HPDE6-E6E7 (cell line): ENCODE data around the gene GAS2L1.

ENCODE experiments used
- DNase-seq: peaks from one replicate; pipeline ENCODE4 v3.0.0; 2011; ENCODE audit warnings: missing footprints; ENCODE audit errors: extremely low spot score

Gene GAS2L1

GRCh38 chr22:29306175-29306834, at the start of gene GAS2L1:
Gene GAS2L1 (plus strand): TSS chr22:29306650. CDS start chr22:29308106, 1,456 bp downstream.
- peak; percentile 78 for DNase-seq

GRCh38 chr22:29257751-29258181, 48.7 kb upstream of the GAS2L1 start:
- no peak for DNase-seq

- no peak for DNase-seq
These were observed 47.8 kb upstream of the GAS2L1 start for GRCh38 chr22:29258407-29259252.

- DNase-seq = no peak
These were observed 47.1 kb upstream of the GAS2L1 start for GRCh38 chr22:29259253-29259899.

GRCh38 chr22:29260031-29260560, 46.4 kb upstream of the GAS2L1 start:
- DNase-seq = no peak

GRCh38 chr22:29260601-29261315, 45.7 kb upstream of the GAS2L1 start:
- DNase-seq = no peak

- no peak for DNase-seq
These were observed 42.6 kb upstream of the GAS2L1 start for GRCh38 chr22:29263791-29264276.

- no peak for DNase-seq
These were observed 41.1 kb upstream of the GAS2L1 start for GRCh38 chr22:29265305-29265704.

GRCh38 chr22:29265929-29266328, 40.5 kb upstream of the GAS2L1 start:
- DNase-seq = no peak

GRCh38 chr22:29266564-29267461, 39.6 kb upstream of the GAS2L1 start:
- no peak for DNase-seq

GRCh38 chr22:29267462-29267857, 39.0 kb upstream of the GAS2L1 start:
- DNase-seq = no peak

- peak; percentile 90 for DNase-seq
These were observed 38.5 kb upstream of the GAS2L1 start, which contains the start of the genes EWSR1 and RHBDD3 for GRCh38 chr22:29267858-29268510. Gene EWSR1 (plus strand): TSS chr22:29268268. CDS start chr22:29268337, 69 bp downstream. Gene RHBDD3 (minus strand): TSS chr22:29267981. CDS start chr22:29265626, 2,355 bp downstream.

- DNase-seq = no peak
These were observed 37.8 kb upstream of the GAS2L1 start for GRCh38 chr22:29268511-29269229.

- no peak for DNase-seq
These were observed 37.2 kb upstream of the GAS2L1 start for GRCh38 chr22:29269230-29269604.

- DNase-seq = no peak
These were observed 36.5 kb upstream of the GAS2L1 start for GRCh38 chr22:29269731-29270474.

GRCh38 chr22:29270475-29271271, 35.8 kb upstream of the GAS2L1 start:
- no peak for DNase-seq

GRCh38 chr22:29272624-29273023, 33.8 kb upstream of the GAS2L1 start:
- no peak for DNase-seq
